ENCODE measurements around the gene CILP2.

Gene CILP2

DNA sequence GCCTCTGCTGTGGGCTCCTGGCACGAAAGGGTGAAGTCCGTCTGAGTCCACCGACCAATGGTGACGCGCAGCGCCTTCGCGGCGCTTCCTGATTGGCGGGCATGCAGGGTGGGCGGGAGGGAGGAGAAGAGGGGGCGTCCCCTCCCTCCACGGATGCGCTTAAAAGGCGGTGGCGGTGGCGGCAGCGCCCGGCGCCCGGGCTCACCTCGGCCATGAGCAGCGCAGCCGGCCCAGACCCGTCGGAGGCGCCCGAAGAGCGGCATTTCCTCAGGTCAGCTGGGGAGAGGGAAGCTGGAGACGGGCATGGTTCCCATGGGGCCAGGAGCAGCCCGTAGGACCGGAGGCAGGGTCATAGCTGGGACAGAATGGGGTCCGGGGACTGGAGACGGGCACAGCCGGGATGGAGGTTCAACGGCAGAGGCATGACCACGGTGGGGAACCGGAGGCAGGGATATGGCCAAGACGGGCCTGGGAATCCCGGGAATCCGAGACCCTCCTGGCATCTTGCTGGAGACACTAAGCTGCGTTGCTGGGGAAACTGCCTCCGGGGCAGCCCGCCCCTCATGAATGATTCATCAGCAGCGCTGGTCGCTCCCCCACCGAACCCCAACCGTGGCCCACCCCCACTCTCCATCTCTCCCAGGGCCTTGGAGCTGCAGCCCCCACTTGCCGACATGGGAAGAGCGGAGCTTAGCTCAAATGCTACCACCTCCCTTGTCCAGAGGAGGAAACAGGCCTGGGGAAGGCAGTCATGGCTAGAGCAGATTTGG lies 9.2 kb upstream of the CILP2 start, which contains the start of gene YJEFN3:
Gene YJEFN3 (plus strand): TSS at position 191 of the 770 bp plus-strand sequence. CDS start 22 bp downstream, at position 213.
- DNase-seq (ENCODE audit: low read depth), result no peak

DNA sequence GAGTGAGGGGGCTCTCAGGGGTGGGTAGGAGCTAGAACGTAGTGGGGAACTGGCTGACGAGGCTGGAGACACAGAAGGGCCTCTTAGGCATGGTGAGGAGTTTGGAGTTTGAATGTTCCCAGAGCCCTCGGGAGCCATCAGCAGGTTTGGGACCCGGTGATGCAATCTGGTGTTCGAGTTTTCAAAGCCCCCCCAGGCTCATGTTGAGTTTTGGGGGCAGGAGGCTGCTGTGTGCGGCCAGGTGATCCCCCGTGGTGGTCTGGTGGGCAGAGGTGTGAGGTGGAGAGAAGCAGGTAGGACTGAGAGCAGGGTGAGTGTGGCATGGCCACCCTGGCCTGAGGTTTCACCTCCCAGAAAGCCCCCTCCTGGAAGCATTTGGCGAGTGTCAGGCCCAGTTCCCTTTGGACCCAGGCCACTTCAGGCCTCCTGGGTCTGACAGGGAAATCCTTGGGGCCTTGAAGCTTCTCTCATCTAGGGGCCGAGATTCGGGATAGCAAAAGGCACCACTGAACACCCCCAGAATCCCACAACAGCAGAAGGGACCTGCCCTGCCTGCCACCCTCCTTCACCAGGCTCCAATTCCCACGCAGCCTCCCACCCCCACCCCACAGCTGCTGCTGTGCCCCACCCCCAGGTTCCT lies 8.2 kb upstream of the CILP2 start:
- DNase-seq (ENCODE audit: low read depth), result no peak

DNA sequence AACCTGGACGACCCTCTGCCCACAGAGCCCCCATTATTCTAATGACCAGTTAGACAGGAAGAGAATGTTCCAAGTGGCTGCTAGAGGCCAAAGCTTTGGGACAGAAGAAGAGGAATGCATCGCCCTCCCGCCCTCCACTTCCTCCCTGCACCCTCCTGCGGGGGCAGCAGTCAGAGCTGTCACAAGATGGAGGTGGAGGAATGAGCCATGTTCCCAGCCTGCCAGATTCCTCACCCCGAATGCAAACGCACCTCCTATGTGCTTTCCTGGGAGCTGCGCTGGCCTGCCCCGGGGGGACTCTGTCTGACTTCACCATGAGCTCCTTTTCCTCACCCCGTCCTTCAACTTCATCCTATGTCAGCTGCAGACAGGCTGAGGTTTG lies 7.7 kb upstream of the CILP2 start:
- DNase-seq (ENCODE audit: low read depth), result no peak

DNA sequence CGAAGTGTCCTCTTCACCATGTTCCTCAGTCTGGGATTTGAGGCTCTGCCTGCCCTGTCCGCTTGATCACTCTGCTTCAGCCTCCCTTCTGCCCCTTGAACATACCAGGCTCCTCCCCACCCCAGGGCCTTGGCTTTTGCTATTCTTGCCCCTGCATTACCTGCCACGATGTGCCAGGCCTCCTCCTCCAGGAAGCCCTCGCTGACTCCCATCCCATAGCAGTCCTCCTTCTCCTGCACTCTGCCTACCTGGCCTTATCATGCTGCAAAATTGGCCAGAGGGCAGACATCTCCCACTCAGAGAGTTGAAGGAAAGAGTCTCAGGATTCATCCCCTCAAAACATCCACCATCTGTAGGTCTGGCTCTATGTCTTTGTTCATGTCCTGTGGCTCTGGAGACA lies 7.2 kb upstream of the CILP2 start:
- no peak for DNase-seq (ENCODE audit: low read depth)

DNA sequence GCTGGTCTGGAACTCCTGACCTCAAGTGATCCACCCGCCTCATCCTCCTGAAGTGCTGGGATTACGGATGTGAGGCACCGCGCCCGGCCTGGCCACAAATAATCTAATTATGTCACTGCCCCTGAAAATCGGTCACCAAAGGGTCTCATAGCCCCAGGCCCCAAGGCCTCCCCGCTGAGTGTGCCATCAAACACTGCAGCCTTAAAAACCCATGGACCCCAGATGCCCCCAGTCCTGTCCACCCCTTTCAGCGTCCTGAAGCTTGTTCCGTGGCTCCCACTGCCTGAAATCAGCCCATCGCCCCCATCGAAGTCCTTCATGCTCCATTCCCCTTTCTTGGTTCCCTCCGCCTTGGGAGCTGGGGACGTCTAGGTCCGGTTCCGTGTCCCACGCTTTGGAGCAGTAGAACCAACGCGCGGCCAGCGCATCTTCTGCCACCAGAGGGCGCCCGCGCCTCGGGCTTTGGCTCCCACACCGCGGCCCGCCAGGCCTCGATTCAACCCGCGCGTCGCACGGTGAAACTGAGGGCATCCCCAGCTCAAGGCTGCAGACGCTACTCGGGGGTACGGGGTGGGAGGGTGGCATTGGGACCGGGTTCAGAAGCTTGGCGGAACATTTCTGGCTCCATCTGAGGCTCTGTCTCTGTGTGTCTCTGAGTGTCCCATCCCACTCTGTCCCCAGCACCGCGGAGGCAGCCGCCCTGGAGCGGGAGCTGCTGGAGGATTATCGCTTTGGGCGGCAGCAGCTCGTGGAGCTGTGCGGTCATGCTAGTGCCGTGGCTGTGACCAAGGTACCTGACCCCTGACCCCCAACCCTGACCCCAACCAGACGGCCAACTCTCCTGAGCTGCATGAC lies 5.9 kb upstream of the CILP2 start:
- DNase-seq (ENCODE audit: low read depth), result peak; percentile 83

DNA sequence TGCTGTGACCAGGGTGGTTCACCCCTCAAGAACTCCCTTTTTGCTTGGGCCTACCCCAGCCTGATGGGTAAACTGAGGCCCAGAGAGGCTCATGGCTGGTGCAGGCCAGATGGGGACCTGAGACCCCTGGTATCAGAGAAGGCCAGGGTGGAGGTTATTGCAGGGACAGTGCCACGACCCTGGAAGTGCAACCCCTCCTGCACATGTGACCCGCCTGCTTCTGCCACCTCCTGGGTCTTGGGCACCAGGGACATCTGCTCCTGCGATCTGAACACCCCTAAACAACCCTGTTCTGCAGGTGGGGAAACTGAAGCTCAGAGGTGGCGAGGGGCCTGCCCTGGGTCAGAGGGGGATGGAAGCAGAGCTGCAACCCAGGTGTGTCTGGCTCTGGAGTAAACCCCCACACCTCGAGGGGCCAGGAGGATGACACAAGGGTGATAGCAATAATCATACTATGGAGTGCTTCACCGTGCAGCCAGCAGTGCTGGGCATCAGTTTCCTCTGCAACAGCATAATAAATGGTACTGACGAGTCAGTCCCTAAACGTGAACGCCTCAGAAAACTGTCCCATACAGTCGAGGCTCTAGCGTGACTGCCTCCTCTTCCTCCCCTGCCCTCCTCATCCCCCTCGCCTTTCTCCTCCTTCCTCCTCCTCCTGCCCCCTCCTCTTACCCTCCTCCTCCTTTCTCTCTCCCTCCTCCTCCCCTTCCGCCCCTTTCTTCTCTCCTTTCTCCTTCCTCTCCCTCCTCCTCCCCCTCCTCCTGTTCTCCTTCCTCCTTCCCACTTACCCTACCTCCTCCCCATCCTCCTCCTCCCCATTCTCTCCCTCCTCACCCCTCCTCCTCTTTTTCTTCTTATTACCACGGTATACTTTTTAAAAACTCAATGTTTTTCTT lies 5.0 kb upstream of the CILP2 start:
- DNase-seq (ENCODE audit: low read depth), result no peak

DNA sequence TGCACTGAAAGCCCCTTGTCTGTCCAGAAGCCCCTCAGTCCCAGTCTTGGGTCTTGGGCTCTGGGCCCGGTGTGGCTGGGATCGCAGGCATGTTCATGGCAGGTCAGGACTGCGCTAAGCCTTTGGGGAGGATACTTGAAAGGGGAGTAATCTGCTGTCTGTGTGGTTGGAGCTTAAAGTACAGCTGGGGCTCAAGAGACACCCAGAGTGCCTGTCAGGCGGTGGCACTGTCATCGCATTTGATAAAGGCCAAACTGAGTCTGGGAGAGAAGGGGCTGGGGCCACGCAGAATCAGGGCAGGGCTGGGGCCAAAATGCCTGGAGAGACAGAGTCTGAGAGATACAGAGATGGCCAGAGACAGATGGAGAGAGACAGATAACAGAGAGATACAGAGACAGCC lies 4.2 kb upstream of the CILP2 start:
- DNase-seq (ENCODE audit: low read depth), result no peak

DNA sequence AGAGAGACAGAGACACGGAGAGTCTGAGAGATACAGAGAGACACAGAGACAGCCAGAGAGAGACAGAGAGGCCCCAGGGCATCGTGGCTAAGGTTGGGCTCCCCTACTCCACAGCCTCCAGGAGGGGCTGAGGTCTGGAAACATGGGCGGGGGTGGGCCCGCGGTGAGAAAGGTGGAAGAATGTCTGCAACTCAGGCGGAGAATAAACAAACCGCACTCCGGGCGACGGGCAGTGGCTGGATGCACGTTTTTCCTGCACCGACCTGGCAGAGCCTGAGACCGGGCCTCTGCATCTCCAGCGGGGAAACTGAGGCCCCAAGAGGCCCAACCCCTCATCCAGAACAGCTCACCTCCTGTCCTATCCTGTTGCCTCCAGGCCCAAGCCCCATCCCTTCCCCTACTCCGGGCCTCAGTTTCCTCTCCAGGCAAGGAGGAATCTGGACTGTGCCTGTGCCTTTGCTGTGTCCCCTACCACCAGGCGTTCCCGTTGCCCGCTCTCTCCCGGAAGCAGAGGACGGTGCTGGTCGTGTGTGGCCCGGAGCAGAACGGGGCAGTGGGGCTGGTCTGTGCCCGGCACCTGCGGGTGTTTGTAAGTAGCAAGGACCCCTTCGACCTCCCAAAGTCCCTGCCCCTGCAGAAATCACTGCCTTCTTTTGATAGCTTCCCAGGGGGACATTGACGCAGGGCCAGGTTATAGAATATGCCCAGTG lies 3.4 kb upstream of the CILP2 start:
- no peak for DNase-seq (ENCODE audit: low read depth)

DNA sequence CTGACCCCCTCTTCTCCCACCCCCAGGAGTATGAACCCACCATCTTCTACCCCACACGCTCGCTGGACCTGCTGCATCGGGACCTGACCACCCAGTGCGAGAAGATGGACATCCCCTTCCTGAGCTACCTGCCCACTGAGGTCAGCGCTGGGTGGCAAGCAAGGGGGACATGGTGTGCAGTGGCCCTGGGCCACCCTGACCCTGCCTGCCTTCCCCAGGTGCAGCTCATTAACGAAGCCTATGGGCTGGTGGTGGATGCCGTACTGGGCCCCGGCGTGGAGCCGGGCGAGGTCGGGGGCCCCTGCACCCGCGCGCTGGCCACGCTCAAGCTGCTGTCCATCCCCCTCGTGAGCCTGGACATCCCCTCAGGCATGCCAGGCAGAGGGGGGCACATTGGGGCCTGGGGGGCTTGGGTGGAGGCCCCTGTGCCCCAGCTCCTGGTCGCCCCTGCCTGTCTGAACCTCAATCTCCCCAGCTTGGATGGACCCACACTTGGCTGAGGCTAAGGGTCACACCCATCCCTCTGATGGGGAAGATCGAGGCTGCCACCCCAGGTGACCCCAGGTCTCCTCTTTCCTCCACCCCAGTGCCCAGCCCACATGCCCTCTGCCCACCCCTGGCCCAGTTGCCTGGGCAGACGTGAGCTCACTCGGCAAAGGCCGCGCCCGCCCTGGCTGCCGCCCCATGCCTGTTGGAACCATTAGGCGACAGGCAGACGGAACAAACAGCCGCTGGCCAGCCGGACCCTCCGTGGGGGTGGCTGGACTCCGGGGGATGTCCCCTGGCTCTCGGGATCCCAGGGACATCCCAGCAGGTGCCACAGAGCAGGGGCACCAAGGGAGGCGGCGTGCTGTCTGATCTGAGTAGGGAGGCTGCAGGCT lies 2.5 kb upstream of the CILP2 start:
- no peak for DNase-seq (ENCODE audit: low read depth)

DNA sequence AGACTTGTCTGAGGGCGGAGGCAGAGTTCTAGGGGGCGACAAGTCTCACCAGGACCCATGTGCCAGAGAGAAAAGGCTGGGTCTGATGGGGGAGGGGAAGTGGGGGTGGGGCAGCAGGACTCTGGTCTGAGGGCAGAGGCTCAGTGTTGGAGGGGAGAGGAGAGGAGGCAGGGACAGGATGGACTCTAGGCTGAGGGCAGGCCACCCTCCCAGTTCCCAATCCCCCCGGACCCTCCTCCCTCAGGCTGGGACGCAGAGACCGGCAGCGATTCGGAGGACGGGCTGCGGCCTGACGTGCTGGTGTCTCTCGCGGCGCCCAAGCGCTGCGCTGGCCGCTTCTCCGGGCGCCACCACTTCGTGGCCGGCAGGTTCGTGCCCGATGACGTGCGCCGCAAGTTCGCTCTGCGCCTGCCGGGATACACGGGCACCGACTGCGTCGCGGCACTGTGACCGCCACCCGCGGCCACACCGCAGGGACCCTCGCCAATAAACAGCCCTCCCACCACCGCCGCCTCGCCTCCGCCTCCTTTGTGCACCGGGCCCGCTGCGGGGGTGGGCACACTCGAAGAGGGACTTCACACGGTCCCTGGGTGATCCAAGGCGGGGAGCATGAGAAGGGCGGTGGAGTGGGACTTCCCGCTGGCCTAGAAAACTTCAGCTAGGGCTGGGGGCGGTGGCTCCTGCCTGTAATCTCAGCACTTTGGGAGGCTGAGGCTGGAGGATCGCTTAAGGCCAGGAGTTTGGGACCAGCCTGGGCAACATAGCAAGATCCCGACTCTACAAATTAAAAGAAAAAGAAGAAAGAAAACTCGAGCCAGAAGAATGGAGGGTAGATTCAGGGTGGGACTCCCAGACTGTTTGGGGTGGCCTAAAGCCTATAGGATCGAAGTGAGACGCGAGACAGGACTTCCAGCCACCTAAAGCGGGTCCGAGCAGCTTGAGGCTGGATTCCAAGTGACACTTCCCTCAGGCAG lies 703 bp upstream of the CILP2 start:
- DNase-seq (ENCODE audit: low read depth), result no peak

DNA sequence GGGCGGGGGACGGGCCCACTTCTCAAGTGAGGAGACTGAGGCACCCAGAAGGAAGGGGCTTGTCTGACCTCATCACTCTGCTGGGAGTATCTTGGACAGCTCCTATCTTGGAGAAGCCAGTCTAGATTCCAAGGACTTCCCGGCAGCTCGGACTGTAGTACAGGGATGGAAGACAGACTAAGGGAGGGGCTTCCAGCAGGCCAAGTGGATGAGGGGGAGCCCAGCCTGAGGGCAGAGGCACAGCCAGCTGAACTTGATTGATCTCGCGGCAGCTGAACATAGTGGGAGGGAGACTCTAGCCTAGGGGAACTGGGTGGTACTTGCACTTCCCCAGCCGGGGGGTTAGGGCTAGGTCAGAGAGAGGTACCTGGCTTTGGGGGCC lies 711 bp downstream of the CILP2 start:
- DNase-seq (ENCODE audit: low read depth), result no peak

DNA sequence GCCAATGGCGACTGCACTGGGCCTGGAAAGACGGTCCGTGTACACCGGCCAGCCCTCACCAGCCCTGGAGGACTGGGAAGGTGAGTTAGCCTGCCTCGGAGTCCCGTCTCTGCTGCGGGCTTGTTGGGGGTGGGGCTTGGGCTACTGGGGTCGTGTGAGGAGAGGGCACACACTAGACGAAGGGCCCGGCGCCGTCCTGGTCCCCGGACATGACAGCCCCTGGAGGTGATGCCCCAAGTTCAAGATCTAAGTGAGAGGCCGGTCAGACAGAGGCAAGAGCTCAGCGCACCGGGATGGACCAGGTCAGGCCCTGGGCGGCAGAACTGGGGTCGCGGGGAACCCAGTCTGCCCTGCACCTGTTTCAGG lies 1.6 kb downstream of the CILP2 start:
- DNase-seq (ENCODE audit: low read depth), result no peak

DNA sequence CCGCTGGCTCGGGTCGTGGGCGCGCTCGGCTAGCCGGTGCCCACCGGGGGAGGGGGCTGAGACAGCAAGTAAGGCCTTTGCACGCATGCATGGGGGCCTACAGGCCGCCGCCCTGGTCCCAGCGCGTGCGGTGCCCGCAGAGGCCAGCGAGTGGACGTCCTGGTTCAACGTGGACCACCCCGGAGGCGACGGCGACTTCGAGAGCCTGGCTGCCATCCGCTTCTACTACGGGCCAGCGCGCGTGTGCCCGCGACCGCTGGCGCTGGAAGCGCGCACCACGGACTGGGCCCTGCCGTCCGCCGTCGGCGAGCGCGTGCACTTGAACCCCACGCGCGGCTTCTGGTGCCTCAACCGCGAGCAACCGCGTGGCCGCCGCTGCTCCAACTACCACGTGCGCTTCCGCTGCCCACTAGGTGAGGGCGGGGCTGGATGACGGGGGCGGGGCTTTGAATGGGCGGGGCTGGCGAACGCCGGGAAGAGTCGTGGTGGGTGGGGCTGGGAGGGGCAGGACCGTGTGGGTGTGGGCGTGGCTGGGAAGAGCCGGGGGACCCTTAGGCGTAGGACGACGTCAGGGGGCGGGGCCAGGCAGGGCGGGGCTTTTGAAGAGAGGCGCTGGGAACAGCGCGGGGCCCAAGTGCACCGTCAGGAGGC lies 2.1 kb downstream of the CILP2 start:
- peak; percentile 77 for DNase-seq (ENCODE audit: low read depth)

DNA sequence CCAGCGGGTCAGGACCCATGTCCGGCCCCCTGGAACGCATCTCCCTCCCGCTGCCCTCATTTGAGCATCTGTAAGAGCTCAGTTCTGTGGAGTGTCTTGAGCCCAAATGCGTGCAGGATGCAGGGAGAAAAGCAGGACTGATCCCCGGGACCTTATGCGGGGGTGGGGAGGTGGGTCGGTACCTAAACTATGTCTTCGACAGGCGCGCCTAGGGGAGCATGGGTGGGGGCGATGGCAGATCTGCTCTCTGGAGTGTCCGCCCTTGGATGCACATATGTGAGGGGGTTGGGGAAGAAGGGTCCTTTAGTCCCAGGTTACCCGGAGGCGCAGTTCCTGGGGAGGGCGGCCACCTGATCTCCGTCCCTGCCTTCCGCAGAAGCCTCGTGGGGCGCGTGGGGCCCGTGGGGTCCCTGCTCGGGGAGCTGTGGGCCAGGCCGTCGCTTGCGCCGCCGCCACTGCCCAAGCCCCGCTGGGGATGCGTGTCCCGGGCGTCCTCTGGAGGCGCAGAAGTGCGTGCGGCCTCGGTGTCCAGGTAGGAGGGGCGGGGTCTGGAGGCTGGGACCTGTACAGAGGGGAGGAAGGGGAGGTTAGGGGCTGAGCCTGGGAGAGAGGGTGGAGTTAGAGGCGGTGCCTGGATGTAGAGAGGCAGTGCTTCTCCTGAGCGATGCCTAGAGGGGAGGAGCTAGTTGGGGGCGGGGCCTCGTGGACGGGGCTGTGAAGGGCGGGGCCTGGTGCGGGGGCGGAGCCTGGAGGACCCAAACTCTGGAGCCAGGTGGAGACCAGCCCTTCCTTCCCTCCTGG lies 2.9 kb downstream of the CILP2 start:
- DNase-seq (ENCODE audit: low read depth), result peak; percentile 82

DNA sequence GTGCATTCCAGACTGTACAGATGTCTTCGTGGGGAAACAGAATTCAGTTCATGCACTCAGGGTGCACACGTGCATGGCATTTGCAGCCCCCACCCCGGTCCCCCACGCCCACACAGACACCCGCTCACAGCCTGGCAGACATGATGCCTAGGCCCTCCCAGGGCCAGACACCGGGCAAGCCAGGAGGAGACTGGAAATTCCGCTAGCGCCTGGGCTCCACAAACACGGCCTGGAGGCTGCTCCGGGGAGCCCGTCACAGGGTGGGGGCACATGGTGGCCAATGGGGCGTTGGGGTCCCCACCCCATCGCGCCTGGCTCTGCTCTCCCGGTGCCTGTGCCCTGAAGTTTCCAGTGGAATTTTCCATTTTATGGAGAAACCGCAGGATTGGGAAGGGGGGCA lies 3.6 kb downstream of the CILP2 start:
- no peak for DNase-seq (ENCODE audit: low read depth)

DNA sequence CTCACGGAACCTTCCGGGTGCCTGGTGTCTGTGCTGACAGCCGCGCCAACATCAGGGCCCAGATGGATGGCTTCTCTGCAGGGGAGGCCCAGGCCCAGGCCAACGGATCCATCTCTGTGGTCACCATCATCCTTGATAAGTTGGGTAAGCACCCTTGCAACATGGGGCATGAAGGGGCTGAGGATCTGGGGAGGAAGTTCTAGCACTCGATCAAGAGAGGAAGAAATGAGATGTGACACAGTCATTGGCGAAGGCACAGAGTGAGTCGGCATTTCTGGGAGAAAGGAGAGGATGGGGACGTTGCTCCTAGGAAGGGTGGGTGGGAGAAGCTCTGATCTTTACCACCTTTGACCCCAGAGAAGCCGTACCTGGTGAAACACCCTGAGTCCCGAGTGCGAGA lies 4.4 kb downstream of the CILP2 start:
- no peak for DNase-seq (ENCODE audit: low read depth)

DNA sequence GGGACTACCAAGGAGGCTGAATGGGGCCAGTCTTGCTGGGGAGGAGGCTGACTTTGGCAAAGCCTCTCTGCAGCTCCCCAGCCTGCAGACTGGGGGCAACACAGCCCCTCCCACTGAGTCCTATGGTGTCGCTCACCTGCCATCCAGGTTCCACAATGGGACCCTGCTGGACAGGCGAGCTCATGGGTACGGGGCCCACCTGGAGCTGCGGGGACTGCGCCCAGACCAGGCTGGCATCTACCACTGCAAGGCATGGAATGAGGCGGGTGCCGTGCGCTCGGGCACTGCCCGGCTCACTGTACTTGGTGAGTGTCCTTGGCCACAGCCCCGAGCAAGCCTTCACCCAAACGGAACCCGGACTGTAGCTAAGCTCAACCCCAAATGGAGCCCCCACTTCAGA lies 5.0 kb downstream of the CILP2 start:
- no peak for DNase-seq (ENCODE audit: low read depth)

DNA sequence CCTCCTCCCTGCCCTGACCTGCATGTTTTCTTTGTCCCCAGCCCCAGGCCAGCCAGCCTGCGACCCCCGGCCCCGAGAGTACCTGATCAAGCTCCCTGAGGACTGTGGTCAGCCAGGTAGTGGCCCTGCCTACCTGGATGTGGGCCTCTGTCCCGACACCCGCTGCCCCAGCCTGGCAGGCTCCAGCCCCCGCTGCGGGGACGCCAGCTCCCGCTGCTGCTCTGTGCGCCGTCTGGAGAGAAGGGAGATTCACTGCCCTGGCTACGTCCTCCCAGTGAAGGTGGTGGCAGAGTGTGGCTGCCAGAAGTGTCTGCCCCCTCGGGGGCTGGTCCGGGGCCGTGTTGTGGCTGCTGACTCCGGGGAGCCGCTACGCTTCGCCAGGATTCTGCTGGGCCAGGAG lies 5.6 kb downstream of the CILP2 start:
- no peak for DNase-seq (ENCODE audit: low read depth)

Data from activated T-cell treated with anti-CD3 and anti-CD28 coated beads for 48 hours (primary cell).